NOMO-1 treated with DMSO at 0.1 percent for 48 hours (cell line): ENCODE data around the gene TNNI3K.
"Not testable (repeated sequence)": the region's sequence is repeated elsewhere in the genome, so short reads cannot be mapped to it uniquely, and the experiment has no call there.

Source experiments
- DNase-seq: peaks from one replicate; lab custom pipeline; 2025; ENCODE audit not compliant: unreplicated experiment; lab: John Stamatoyannopoulos, UW

The TNNI3K gene

GRCh38 chr1:74235153-74235552 is at the start of gene TNNI3K:
Gene TNNI3K, plus strand, starts transcription at chr1:74235387. Its CDS starts 65 bp downstream, at chr1:74235452.
- no peak for DNase-seq

- DNase-seq = no peak
These were observed 41.3 kb upstream of the TNNI3K start for GRCh38 chr1:74193908-74194307.

- DNase-seq = no peak
These were observed 39.8 kb upstream of the TNNI3K start for GRCh38 chr1:74195339-74195738.

- DNase-seq = no peak
These were observed 37.9 kb upstream of the TNNI3K start for GRCh38 chr1:74197255-74197654.

GRCh38 chr1:74197657-74198552 is 37.3 kb upstream of the TNNI3K start, which contains the start of the genes FPGT and LRRIQ3:
Gene FPGT, plus strand, starts transcription at chr1:74198242. Its CDS starts 37 bp downstream, at chr1:74198279.
Gene LRRIQ3, minus strand, starts transcription at chr1:74198176. Its CDS starts 14,492 bp downstream, at chr1:74183684.
- peak; percentile 86 for DNase-seq

GRCh38 chr1:74199504-74199903 is 35.7 kb upstream of the TNNI3K start:
- peak; percentile 12 for DNase-seq

GRCh38 chr1:74205266-74205665 is 29.9 kb upstream of the TNNI3K start:
- no peak for DNase-seq

GRCh38 chr1:74215229-74215628 is 20.0 kb upstream of the TNNI3K start:
- no peak for DNase-seq

GRCh38 chr1:74222701-74223100 is 12.5 kb upstream of the TNNI3K start:
- DNase-seq = no peak

GRCh38 chr1:74223453-74223852 is 11.7 kb upstream of the TNNI3K start:
- DNase-seq = no peak

- no peak for DNase-seq
These were observed 1.3 kb downstream of the TNNI3K start for GRCh38 chr1:74236440-74236839.

GRCh38 chr1:74237035-74237434 is 1.8 kb downstream of the TNNI3K start:
- no peak for DNase-seq

- DNase-seq = no peak
These were observed 2.6 kb downstream of the TNNI3K start for GRCh38 chr1:74237787-74238186.

- DNase-seq = no peak
These were observed 10.1 kb downstream of the TNNI3K start for GRCh38 chr1:74245168-74245772.

- no peak for DNase-seq
These were observed 11.1 kb downstream of the TNNI3K start for GRCh38 chr1:74246315-74246714.

- DNase-seq = no peak
These were observed 12.8 kb downstream of the TNNI3K start for GRCh38 chr1:74247881-74248528.

GRCh38 chr1:74253243-74253824 is 18.1 kb downstream of the TNNI3K start:
- not testable (repeated sequence) for DNase-seq

GRCh38 chr1:74266001-74266400 is 30.8 kb downstream of the TNNI3K start:
- DNase-seq = no peak

GRCh38 chr1:74271503-74271902 is 36.3 kb downstream of the TNNI3K start:
- DNase-seq = no peak

- DNase-seq = no peak
These were observed 45.6 kb downstream of the TNNI3K start for GRCh38 chr1:74280642-74281396.

- DNase-seq = no peak
These were observed 51.2 kb downstream of the TNNI3K start for GRCh38 chr1:74286414-74286813.
